ENCODE data around the gene CCDC77. TPM values are rescaled to one million over a fixed set of nuclear protein-coding genes. Genes with fewer than 3 reads are reported as not detected.
A peak's percentile ranks its signal among the peaks of the same experiment; 100 is the strongest.

CCDC77 gene
- polyA plus RNA-seq, 1 donor, result 9.5 TPM

DNA sequence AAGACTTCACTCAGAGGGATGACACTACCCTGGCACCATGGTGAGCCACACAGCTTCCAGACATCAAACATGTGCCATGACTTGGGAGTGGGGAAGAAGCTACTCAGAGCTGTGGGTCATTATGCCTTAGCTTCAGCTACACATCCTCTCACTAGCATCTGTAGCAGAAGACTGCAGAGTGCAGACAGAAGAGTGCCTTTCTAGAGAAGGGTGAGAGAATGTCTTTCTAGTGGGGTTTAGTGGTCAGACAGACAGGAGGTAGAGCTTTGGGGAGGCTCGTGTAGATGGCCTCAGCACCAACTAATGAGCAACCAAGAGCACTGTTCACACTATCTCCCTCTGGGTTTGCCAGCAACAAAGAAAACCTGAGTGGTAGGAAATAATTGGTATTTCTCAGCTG lies 53.4 kb downstream of the CCDC77 start:
- DNase-seq, result no peak

DNA sequence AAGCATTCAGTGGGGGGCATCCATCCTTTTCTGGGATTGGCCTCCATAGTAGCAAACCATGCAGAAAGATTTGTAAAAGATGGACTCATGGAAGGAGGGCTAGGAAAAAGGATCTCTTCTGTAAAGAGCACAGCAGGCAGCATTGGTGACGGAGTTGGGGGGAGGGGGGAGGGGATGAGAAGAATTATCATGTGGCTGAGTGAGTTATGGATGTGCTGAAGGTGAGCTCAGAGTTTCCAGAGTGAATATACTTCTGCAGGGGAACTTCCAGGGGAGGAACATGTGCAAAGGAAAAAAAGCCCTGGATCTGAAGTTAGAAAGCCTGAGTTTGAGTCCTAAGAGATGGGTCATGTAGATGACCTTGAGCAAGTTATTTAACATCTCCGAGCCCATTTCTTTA lies 54.4 kb downstream of the CCDC77 start:
- DNase-seq, result no peak

DNA sequence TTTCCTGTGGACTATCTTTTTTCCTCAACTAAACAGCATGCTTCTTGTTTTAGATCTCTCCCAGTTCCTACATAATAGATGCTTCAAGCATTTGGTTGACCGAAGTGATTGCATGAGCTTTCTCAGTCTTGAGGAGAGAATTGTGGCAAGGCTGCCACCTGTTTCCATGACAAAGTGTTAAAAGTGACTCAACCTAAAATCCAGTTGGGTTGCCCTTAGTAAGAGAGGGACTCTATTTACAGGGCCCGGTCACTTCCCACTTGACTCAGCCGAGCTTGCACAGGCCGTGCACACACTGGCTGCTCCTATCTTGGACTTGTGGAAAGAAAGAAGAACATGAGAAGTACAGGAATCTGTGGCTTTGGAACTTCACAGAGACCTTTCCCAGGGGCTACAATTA lies 56.2 kb downstream of the CCDC77 start:
- no peak for DNase-seq

DNA sequence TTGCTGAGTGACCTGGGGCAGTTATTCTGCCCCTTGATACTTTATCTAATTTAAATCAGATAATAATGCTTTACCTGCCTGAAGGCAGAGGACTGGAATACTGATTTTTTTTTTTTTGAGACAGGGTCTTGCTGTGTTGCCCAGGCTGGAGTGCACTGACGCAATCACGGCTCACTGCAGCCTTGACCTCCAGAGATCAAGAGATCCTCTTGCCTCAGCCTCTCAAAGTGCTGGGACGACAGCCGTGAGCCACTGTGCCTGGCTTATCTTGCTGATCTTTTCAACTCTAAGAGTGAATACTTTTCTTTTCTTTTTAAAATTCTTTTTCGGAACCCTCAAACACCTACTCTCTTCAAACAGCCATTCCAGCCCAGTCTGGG lies 57.6 kb downstream of the CCDC77 start:
- DNase-seq, result no peak

DNA sequence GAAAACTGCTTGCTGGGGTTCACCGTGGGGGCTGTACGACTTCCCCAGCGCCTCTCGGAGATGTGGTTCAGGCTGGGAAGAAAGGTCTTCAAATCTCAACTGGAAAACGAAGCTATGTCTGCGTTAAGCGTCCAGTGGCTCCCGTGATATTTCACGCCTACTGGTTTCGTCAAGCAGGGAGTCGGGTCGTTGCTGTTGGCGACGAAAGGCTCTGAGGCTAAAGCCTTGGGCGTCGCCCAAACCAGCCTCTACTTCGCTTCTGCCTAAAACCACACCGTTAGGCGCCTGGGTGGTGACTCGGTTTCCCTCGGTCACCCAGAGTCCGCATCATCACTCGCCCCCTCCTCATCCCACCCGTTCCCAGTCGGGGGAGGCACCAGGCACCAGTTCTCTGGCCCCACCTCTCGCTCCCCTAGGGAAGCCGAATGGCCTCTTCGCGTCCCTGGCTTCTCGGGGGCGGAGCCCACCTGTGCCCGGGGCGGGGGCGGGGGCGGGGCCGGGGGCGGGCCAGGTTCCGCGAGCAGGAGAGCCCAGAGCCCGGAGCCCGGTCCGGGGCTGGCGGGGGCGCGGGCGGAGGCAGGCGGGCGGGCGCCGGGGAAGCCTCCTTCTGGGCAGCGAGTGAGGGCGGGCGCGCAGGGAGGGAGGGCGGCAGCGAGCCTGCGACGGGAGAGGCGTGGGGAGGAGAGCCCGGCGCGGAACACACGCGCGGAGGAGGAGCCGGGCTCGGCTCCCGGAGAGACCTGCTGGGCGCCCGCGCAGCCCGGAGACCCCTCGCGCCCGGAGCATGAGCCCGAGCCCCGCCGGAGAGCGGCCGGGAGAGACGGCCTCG lies 58.2 kb downstream of the CCDC77 start, which contains the start of gene B4GALNT3:
TSS of gene B4GALNT3 (plus strand) at position 510 of the 829 bp plus-strand sequence. CDS start 438 bp downstream, outside the sequence.
- DNase-seq, result peak; percentile 48

DNA sequence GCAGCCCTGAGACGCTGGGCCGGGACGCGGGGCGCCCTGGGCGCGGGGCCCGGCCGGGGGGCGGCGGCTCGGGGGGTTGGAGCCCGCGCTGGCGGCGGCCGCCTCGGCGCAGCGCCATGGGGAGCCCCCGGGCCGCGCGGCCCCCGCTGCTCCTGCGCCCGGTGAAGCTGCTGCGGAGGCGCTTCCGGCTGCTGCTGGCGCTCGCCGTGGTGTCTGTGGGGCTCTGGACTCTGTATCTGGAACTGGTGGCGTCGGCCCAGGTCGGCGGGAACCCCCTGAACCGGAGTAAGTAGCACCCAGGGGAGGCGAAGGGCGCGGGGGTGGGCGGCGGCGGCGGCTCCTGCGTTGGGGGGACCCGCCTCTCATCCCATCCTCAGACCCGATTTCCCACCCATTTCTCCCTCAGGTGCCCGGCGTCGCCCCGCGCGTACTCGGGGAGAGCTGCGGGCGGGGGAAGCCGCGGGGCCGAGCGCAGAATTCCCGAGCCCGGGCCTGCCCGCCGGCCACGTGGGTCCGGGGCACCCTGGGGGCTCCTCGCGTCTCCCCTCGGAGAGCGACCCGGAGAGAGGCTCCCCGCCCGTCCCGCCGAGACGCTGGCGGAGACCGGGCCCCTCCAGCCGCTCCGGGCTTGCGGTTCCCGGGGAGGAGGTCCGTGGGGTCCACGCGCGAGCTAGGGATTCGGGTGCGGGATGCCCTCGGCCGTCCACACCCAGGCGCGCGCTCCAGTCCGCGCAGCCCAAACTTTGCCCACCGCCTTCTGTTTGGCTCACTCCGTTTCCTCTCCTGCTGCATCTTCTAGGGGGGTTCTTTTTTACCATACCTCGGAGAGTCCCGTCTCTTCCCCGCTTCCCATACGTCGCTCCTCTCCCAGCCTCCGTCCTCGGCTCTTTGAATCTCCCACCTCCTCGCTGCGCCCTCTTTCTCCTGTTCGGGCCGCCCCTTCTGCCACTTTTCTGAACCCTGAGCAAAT lies 59.1 kb downstream of the CCDC77 start:
- DNase-seq, result no peak

DNA sequence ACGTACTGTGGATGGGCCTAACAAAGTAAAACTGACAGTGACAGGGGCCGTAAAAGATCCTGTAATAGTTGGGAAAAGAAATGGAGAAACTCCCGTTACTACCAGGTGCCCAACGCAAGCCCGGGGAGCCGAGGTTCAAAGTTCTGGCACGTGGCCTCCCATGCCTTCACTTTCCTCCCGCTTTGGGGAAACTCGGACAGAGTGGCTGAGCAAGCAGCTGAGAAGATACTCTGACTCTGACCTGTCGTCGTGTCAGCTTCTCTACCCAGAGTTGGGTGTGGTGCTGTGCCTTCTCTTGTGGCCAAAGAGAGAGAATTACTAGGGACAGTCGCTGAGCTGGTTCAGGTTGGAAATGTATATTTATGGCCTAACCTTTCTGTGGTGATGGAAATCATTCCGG lies 60.0 kb downstream of the CCDC77 start:
- DNase-seq, result no peak

DNA sequence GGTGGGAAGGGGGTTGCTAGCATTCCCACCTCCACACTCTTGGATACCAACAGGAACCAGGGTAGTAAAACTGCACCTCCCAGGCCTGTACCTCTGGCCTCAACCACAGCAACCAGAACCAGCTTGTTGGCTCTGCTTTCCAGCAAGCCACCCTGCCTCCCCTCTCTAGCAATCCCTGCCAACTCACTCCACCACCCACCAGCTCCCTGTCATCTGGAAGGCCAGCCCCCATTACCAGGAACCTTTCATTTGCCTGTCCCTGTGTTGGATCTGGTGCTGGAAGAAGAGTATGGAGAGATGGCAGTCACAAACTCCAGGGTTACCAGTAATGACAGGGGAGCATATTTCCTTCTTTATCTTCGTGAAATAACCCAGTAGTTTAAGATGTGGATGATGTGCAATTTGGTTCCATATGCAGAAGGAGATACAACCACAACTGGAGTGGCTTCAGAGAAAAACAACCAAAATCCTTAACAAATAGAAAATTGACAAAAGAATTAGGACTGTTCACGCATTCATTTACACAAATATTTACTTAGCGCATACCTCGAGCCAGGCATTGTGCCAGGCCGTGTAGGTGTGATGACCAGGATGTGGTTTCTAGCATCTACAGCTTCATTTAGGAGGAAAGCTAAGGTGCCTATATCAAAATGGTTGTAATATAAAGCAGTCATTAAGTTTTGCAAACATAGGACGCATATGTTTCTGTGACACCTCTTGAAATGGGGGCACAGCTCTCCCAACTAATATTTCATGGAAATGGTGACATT lies 61.7 kb downstream of the CCDC77 start:
- DNase-seq, result no peak

DNA sequence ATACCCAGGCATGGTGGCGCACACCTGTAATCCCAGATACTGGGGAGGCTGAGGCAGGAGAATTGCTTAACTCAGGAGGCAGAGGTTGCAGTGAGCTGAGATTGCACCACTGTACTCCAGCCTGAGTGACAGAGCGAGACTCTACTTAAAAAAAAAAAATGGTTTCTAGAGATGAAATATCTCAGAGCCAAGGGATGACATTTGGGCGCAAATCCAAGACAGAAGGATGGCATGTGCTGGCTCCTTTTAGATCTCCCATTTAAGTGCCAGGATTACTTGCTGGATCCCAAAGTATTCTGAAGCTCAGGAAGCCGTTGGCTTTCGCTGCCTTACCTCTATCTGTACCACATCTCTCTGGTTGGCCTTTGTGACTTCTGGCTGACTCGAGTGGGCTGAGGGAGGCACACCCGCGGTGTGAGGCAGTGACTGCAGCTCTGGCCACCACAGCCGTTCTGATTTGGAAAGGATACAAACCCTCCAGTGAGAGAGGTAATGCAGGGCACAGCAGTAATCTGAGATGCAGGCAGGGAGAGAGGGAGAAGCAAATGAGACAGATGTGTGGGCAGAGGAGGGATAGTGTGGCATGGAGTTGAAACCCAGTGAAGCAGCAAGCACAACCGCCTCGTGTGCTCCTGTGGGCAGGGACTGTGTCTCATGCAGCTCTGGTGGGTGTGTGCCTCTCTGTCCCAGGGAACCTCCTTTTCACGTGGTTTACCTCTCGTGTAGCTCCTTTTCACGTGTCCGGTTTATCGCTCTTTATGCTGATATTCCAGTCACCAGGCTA lies 63.2 kb downstream of the CCDC77 start:
- no peak for DNase-seq

DNA sequence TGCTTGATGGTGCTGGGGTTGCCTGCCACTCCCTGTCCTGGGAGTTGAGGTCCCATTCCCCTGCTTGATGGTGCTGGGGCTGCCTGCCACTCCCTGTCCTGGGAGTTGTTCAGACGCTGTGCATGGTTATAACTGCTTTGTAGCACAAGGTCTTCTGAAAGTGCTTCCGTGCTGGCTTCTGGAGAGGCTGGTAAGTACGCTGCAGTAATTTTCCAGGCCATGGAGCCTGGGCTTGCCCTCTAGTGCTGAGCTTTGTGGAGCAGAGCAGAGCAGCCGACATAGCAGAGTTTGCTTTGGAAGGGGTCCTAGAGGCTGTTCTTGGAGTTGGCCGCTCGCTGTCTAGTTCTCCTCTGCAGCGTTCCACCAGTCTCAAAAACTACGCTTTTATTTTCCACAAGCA lies 64.6 kb downstream of the CCDC77 start:
- DNase-seq, result no peak

DNA sequence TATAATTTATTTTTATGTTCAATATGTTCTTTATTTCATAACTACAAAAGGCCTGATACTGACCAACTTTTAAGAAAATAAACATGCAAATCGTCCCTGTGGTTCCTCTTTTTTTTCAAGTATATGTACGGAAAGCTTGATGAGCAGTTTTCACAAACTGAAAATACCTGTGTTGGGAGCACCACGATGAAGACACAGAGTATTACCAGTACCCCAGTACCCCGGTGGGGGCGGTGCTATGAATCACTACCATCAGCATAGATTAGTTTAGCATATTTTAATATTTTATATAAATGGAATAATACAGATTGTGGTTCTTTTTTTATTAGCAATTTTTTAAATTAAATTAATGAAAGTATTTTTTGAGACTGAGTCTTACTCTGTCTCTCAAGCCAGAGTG lies 65.3 kb downstream of the CCDC77 start:
- no peak for DNase-seq

DNA sequence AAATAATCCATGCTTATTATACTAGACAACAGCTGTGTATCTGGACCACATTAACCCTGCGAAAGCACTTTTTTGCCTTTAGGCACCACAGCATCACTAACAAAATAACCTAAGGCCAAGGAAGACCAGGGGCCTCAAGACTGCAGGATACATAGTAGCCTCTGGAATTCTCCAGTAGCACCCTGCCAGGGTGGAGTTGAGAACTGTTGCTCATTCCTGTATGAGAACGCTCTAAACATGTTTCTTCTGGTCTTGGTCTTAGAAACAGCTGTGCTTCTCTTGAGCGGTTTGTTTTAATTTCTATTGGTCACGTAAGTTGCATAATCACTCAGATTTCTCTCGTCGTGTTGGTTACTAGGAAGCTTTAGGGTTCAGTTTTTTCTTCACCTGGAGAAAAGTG lies 66.1 kb downstream of the CCDC77 start:
- no peak for DNase-seq

DNA sequence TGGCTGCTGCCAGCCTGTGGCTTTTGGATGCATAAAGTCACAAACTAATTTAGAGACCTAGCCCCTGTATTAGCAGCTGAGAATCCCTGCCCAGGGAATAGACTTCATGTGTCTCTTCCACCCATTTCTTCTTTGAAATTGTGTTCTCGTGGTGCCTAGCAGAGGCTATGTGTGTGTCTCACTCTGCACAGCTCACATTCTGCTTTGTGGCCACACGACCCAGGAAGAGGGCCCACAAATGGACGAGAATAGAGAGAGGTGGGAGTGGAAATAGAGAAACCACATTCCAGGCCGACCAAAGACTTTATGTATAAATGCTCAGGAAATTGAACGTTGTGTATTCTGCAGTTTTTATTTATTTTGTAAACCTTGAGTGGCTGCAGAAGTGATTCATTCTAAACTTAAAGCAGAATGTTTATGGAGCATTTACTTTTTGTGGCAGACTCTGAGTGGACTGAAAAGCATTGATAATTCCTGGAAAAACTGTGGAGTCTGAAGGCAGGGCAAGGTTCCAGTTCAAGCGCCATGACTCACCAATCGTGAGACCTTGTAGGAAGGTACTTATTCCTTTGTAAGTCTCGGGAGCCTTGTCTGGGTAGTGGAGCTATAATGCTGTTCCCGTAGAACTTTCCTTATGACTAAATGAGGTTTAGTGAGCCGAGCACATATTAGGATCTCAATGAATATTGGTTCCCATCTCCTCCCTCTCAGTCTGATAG lies 67.4 kb downstream of the CCDC77 start:
- no peak for DNase-seq

DNA sequence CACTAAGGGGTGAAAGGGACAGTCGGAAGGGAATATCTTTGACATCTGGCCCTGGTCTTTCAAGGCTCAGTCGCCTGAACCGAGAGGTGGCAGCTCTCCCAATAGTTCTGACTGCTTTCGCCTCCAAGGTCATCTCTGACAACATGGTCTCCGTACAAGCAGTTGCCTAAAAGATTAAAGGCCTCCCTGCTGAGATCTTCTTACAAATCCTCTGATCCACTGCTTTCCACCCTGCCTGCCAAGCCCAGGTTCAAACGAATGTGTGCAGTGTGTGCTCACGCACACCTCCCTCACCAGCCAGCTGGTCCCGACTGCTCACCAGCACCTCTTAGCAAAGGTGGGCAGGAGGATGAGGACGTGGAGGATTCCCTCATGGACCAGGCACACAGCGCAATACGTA lies 68.7 kb downstream of the CCDC77 start:
- no peak for DNase-seq

DNA sequence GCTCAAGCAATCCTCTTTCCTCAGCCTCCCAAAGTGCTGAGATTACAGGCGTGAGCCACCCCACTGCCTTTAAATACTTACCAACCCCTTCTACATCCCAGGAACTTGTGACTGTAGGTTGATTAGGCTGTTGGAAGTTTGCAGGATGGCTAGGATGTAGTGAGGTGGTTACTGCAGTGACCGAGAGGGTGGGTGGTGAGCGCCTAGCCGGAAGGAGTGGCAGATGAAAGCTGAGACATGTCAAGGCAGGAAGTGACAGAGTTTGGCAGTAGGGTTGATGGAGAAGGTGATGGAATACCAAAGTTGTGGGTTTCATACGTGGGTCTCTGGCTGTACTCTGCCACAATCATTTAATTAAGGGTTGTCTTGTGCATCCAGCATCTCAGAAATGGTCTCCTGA lies 71.8 kb downstream of the CCDC77 start:
- DNase-seq, result no peak

DNA sequence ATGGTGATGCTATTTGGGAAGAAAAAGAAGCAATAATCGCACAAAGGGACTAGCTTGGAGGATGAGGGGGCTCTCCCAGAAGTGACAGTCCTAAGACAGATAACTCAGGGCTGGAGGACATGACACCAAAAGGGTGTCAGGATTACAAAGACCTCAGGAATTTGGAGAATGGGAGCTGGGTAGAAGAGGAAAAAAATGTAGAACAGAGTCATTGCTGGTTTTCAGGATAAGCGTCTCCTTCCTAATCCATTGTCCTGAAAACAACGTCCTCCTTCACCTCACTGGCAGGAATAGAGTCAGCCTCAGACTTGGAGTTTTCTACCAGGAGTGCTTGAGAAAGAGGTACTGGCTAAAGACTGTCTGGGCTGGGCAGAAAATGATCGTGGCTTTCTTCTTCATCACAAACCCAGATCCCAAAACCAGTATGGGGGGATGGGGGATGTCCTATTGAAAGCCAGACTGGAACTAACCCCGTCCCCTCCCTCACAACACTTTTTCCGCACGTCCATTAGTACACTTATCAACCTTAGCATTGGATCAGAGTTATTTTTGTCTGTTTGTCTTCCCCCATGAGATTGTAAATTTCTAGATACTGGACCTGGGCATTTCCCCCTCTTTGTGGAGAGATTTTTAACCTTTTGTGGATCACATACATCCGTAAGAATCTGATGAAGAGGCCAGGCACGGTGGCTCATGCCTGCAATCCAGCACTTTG lies 72.6 kb downstream of the CCDC77 start:
- DNase-seq, result no peak

DNA sequence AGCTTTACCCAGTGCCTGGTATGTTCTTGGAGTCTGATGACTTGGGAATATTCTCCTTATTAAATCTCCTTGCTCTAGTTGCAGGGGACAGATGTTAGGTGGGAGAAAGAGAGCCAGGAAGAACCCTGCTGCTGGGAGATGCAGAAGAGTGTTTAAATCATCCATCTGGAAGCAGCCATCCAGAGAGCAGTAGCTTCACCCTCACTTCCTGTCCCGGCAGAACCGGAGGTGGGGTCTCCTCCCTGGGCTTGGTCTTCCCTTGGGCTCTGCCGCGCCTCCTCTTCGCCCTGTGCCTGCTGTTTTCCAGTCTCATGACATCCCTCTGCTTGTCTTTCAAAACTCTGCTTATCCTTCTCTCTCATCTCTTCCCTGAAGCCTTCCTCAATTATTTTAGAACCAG lies 73.8 kb downstream of the CCDC77 start:
- no peak for DNase-seq

DNA sequence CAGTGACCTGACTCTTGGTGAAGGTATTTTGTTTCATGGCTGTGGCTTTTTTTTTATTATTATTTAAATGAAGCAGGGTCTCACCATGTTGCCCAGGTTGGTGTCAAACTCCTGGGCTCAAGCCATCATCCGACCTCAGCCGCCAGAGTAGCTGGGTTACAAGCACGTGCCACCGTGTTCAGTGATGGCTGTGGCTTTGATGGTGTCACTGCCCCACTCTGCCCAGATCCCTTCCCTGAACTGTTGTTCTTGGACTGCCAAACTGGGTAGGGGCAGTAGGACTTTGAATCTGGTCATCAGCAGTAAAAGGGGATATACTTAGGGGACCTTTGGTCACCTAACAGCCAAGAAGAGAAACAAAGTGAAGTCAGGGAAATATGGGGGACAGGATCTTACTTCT lies 77.7 kb downstream of the CCDC77 start:
- DNase-seq, result no peak

DNA sequence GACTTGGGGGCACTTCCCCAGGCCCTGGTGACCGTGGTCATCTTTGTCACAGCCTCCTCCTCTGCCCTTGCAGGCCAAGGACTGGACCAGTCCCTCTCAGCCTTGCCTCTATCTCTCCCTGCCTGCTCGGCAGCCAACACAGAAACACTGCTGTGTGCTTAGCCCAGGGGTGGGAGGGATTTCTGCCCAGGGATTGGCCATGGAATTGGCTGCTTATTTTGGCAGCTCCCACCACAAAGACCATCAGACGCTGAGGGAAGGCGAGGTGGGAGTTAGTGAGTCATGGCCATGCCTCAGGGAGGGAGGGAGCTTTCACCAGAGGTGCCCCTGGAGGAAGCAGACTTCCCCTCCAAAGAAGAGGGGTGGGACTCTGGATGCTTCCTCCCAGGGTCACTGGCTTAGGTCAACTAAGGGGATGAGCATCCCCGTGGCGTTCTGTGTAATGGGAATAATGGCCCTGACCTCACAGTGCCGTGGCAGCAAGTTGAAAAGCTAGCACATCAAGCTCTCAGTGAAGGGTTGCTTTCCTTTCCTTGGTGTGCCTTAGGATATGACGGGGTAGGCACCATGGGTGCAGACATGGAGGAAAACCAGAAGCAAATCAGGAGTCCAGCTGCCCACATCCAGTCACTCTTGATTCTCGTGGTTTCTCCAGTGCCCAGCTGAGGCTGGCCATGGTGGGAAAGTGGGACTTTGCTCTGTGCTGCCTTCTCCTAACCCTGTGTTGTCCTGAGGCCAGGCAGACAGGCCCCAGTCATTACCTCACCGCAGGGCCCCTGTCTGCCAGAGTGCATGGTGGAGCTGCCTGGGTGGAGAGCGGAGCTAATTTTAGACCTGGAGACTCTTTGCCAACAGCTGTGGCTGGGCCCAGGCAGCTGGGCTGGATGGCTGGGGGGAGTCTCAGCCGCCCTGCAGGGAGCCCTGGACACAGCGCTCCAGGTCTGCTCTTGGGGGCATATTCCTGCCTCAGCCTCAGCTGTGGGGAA lies 79.7 kb downstream of the CCDC77 start:
- peak; percentile 37 for DNase-seq
